ENCODE results near the gene EFHC1. TPM values are rescaled to one million over a fixed set of nuclear protein-coding genes. Genes with fewer than 3 reads are reported as not detected.
A peak's percentile ranks its signal among the peaks of the same experiment; 100 is the strongest.

Gene EFHC1
- total RNA-seq, 1 experiment from 2014 or later, result 15.5 TPM

DNA sequence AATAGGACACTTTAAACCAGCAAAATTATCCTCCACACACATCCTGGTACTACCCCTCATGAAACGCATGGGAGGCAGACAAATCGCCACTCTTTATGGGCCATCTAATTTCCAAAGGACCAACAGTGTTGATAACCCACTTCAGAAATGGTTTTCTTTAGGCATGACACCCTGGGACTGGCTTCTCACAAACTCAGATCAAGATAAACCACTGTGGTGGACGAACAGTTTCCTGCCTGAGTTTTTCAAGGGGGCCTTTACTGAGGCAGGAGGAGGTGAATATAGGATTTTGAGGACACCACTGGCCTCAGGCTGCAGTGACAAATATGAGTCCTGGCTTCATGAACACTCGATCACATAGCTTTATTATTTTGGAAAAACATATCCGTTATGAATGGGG, 130.7 kb downstream of the EFHC1 start:
- Mint-ChIP-seq H3K27ac (peak overlapping the region; percentile 89), H3K27me3 (ENCODE audit: low read depth) (no peaks in the 10 kb centered on the region)

More for the DNA sequence above, 130.7 kb downstream of the EFHC1 start:
- DNase-seq (ENCODE audit: low spot score) (no peak), ATAC-seq (no peak)
- ChIA-PET CTCF (interaction anchor here (0.9 to 2.3 kb wide), 4 partner anchors 23 to 124 kb away, joined by 3 to 9 read pairs (median 6); partner anchors contain the start of gene TRAM2), POLR2A (interaction anchor here (0.5 kb wide), 1 partner anchor 12 kb away, joined by 3 read pairs; no protein-coding TSS in a partner anchor)
- Mint-ChIP-seq H3K4me1 (peaks cover 61% of the 10 kb centered on the region), H3K4me3 (no peak overlapping the region), H3K9me3 (no peaks in the 10 kb centered on the region), H3K36me3 (no peaks in the 10 kb centered on the region)
- TF ChIP-seq ZNF532 (CRISPR knock-in tag; IDR thresholded peaks at IDR 0.05; ENCODE audit: borderline replicate concordance) (no peak), SOX15 (CRISPR knock-in tag; IDR thresholded peaks at IDR 0.05) (no peak), ZBTB43 (CRISPR knock-in tag; IDR thresholded peaks at IDR 0.05) (no peak), JAZF1 (CRISPR knock-in tag; IDR thresholded peaks at IDR 0.05) (no peak), E2F1 (CRISPR knock-in tag; IDR thresholded peaks at IDR 0.05) (no peak), GRHL2 (CRISPR knock-in tag; IDR thresholded peaks at IDR 0.05; ENCODE audit: insufficient replicate concordance, severe bottlenecking) (no peak), FOXP4 (CRISPR knock-in tag; IDR thresholded peaks at IDR 0.05) (no peak), MYBL2 (CRISPR knock-in tag; IDR thresholded peaks at IDR 0.05) (no peak), JUN (CRISPR knock-in tag; IDR thresholded peaks at IDR 0.05) (no peak), NFATC4 (CRISPR knock-in tag; IDR thresholded peaks at IDR 0.05) (no peak), PRDM15 (CRISPR knock-in tag; IDR thresholded peaks at IDR 0.05) (no peak), USF1 (CRISPR knock-in tag; IDR thresholded peaks at IDR 0.05) (no peak), SMAD3 (CRISPR knock-in tag; IDR thresholded peaks at IDR 0.05; ENCODE audit: borderline replicate concordance) (no peak), ATF1 (CRISPR knock-in tag; IDR thresholded peaks at IDR 0.05) (no peak), MLX (CRISPR knock-in tag; IDR thresholded peaks at IDR 0.05) (no peak), ZNF671 (CRISPR knock-in tag; IDR thresholded peaks at IDR 0.05) (no peak), ZNF317 (CRISPR knock-in tag; IDR thresholded peaks at IDR 0.05; ENCODE audit: borderline replicate concordance, low read depth) (no peak)
- TF ChIP-seq, protein P1, sequence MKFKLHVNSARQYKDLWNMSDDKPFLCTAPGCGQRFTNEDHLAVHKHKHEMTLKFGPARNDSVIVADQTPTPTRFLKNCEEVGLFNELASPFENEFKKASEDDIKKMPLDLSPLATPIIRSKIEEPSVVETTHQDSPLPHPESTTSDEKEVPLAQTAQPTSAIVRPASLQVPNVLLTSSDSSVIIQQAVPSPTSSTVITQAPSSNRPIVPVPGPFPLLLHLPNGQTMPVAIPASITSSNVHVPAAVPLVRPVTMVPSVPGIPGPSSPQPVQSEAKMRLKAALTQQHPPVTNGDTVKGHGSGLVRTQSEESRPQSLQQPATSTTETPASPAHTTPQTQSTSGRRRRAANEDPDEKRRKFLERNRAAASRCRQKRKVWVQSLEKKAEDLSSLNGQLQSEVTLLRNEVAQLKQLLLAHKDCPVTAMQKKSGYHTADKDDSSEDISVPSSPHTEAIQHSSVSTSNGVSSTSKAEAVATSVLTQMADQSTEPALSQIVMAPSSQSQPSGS (CRISPR knock-in tag; IDR thresholded peaks at IDR 0.05; ENCODE audit: borderline replicate concordance, low read depth), result no peak

All from WTC11 (cell line).